HepG2 (cell line): ENCODE measurements around the gene BLVRB. TPM values are rescaled to one million over a fixed set of nuclear protein-coding genes. Genes with fewer than 3 reads are reported as not detected.

Source experiments
- ARID5B ChIP-seq: IDR thresholded peaks from 2 replicates; pipeline ENCODE4 v1.4.0; 2020; ENCODE audit warnings: mild to moderate bottlenecking, missing genetic modification reagents
- ELK4 ChIP-seq: sonication (generic); formaldehyde crosslinking; IDR thresholded peaks from 2 replicates; pipeline ENCODE4 v1.9.0; 2021; ENCODE audit warnings: missing genetic modification reagents, borderline replicate concordance
- HNRNPLL ChIP-seq: fragments of 200-400 bp; formaldehyde crosslinking; IDR thresholded peaks from 2 replicates; pipeline ENCODE4 v1.6.1; 2017; ENCODE audit warnings: mild to moderate bottlenecking, low read depth, low read length; ENCODE audit not compliant: poor library complexity, severe bottlenecking
- MBNL3 ChIP-seq: fragments of 250-450 bp; sonication (Bioruptor Pico); conservative IDR thresholded peaks from 2 replicates; pipeline ENCODE4 v1.8.0; 2022; ENCODE audit warnings: mild to moderate bottlenecking, inconsistent platforms
- MXD4 ChIP-seq: IDR thresholded peaks from 2 replicates; pipeline ENCODE4 v1.6.1; 2016; ENCODE audit warnings: mild to moderate bottlenecking, missing biosample characterization, missing genetic modification reagents
- RXRA ChIP-seq: sonication (generic); formaldehyde crosslinking; IDR thresholded peaks from 2 replicates; pipeline ENCODE4 v1.5.1; 2020; ENCODE audit warnings: missing genetic modification reagents
- THRA ChIP-seq: sonication (generic); formaldehyde crosslinking; IDR thresholded peaks from 2 replicates; pipeline ENCODE4 v1.4.0; 2020; ENCODE audit warnings: missing genetic modification reagents, borderline replicate concordance
- UBTF ChIP-seq: sonication (generic); formaldehyde crosslinking; IDR thresholded peaks from 2 replicates; pipeline ENCODE4 v1.4.0; 2020; ENCODE audit warnings: mild to moderate bottlenecking, missing genetic modification reagents
- ZBTB46 ChIP-seq: sonication (generic); formaldehyde crosslinking; IDR thresholded peaks from 2 replicates; pipeline ENCODE4 v1.4.0; 2020; ENCODE audit warnings: mild to moderate bottlenecking, missing genetic modification reagents, borderline replicate concordance
- ZNF691 ChIP-seq: sonication (generic); formaldehyde crosslinking; IDR thresholded peaks from 2 replicates; pipeline ENCODE4 v1.4.0; 2020; ENCODE audit warnings: missing genetic modification reagents, low read depth, mild to moderate bottlenecking, borderline replicate concordance
- ZNF766 ChIP-seq: sonication (generic); formaldehyde crosslinking; IDR thresholded peaks from 2 replicates; pipeline ENCODE4 v1.5.0; 2020; ENCODE audit warnings: missing genetic modification reagents, borderline replicate concordance
- ZNF792 ChIP-seq: IDR thresholded peaks from 2 replicates; pipeline ENCODE4 v1.6.1; 2016
- polyA plus RNA-seq, 8 experiments: library from polyadenylated mRNA; depleted of rRNA in 3 of 8; stranded (reverse) in 7 of 8; unstranded in 1 of 8; fragments of >200 nt; fragmentation: Illumina TruSeq in 4 of 8; extraction: Trizol in 4 of 8; gene quantifications; 2 replicates each; pipeline versions ENCODE4 v1.2.1 to v1.2.3, GENCODE V29; 2011 to 2016; ENCODE audit warnings: low read depth in 4 of 8, missing spikeins in 1 of 8, mixed read lengths in 1 of 8; ENCODE audit not compliant: insufficient read depth in 1 of 8
- total RNA-seq, 5 experiments: library from RNA; depleted of rRNA; stranded (reverse); fragments of >200 nt; fragmentation: Illumina TruSeq; extraction: Trizol; gene quantifications; 2 replicates each; pipeline ENCODE4 v1.2.3, GENCODE V29; 2016; ENCODE audit warnings: low read depth in 1 of 5

The BLVRB gene
- total and polyA plus RNA-seq, 2 of the 13 experiments (the other 11 are each of a cell fraction or from before 2014, with no cell fraction given), result 25.9 to 51.4 TPM

- TF ChIP-seq ZBTB46 (no peak), ZNF766 (peak; percentile 16; the same call in 1 of the 2 replicates), ELK4 (CRISPR knock-in tag) (no peak), MBNL3 (CRISPR knock-in tag) (no peak), ZNF691 (peak; percentile 30; the same call in 1 of the 2 replicates), UBTF (CRISPR knock-in tag) (peak; percentile 56; the same call in 1 of the 2 replicates), HNRNPLL (peak; percentile 64), RXRA (CRISPR knock-in tag) (peak; percentile 63), ARID5B (CRISPR knock-in tag) (no peak), ZNF792 (CRISPR knock-in tag) (peak; percentile 56; the same call in 1 of the 2 replicates), THRA (CRISPR knock-in tag) (peak; percentile 34; the same call in 1 of the 2 replicates), MXD4 (peak; percentile 84; the same call in 1 of the 2 replicates)
Observed at GRCh38 chr19:40444000-40444824, 21.3 kb downstream of the BLVRB start, which contains the start of gene SERTAD3 (continued).
